ENCODE measurements around the gene IL31.

IL31 gene

GRCh38 chr12:122128481-122128880, 45.5 kb downstream of the IL31 start:
- no peak for DNase-seq (ENCODE audit: low read depth, low spot score)

GRCh38 chr12:122127839-122128238, 46.2 kb downstream of the IL31 start:
- no peak for DNase-seq (ENCODE audit: low read depth, low spot score)

- DNase-seq (ENCODE audit: low read depth, low spot score): no peak
Observed at GRCh38 chr12:122126713-122127597, 47.1 kb downstream of the IL31 start.

- DNase-seq (ENCODE audit: low read depth, low spot score): no peak
Observed at GRCh38 chr12:122126342-122126635, 47.7 kb downstream of the IL31 start.

- DNase-seq (ENCODE audit: low read depth, low spot score): no peak
Observed at GRCh38 chr12:122125452-122126341, 48.3 kb downstream of the IL31 start.

GRCh38 chr12:122124370-122124769, 49.7 kb downstream of the IL31 start:
- no peak for DNase-seq (ENCODE audit: low read depth, low spot score)

- DNase-seq (ENCODE audit: low read depth, low spot score): no peak
Observed at GRCh38 chr12:122123761-122124145, 50.3 kb downstream of the IL31 start.

GRCh38 chr12:122123051-122123760, 50.8 kb downstream of the IL31 start:
- DNase-seq (ENCODE audit: low read depth, low spot score): peak; percentile 52

Measured in brain pericyte (primary cell).